CD4-positive, alpha-beta T cell treated with Interleukin-2 at 100 ng/mL for 4 hours (primary cell): ENCODE data around the gene SRXN1.
"Not testable (repeated sequence)": the region's sequence is repeated elsewhere in the genome, so short reads cannot be mapped to it uniquely, and the experiment has no call there.

Experiments used
- DNase-seq: peaks from one replicate; pipeline ENCODE4 v3.0.0-alpha.2; 2020; ENCODE audit warnings: low spot score

The SRXN1 gene

GRCh38 chr20:655726-656624 is 3.0 kb upstream of the SRXN1 start:
- no peak for DNase-seq

- no peak for DNase-seq
Measured at GRCh38 chr20:654417-654750, 1.4 kb upstream of the SRXN1 start.

GRCh38 chr20:653590-654416 is 803 bp upstream of the SRXN1 start:
- DNase-seq: no peak

- DNase-seq: no peak
Measured at GRCh38 chr20:652615-653109, 338 bp downstream of the SRXN1 start.

- no peak for DNase-seq
Measured at GRCh38 chr20:651713-652614, 1.0 kb downstream of the SRXN1 start.

GRCh38 chr20:650954-651353 is 2.0 kb downstream of the SRXN1 start:
- DNase-seq: no peak

- DNase-seq: no peak
Measured at GRCh38 chr20:650281-650680, 2.7 kb downstream of the SRXN1 start.

GRCh38 chr20:647479-648019 is 5.5 kb downstream of the SRXN1 start:
- DNase-seq: no peak

GRCh38 chr20:646868-647233 is 6.1 kb downstream of the SRXN1 start:
- DNase-seq: no peak

- DNase-seq: no peak
Measured at GRCh38 chr20:646107-646867, 6.7 kb downstream of the SRXN1 start.

- DNase-seq: peak; percentile 65
Measured at GRCh38 chr20:645318-646106, 7.5 kb downstream of the SRXN1 start.

- no peak for DNase-seq
Measured at GRCh38 chr20:644692-645317, 8.2 kb downstream of the SRXN1 start.

GRCh38 chr20:642398-643174 is 10.4 kb downstream of the SRXN1 start:
- no peak for DNase-seq

GRCh38 chr20:642013-642397 is 11.0 kb downstream of the SRXN1 start:
- DNase-seq: not testable (repeated sequence)

- no peak for DNase-seq
Measured at GRCh38 chr20:641516-641875, 11.5 kb downstream of the SRXN1 start.

GRCh38 chr20:640674-641515 is 12.1 kb downstream of the SRXN1 start:
- DNase-seq: no peak

- no peak for DNase-seq
Measured at GRCh38 chr20:638579-638978, 14.4 kb downstream of the SRXN1 start.

- no peak for DNase-seq
Measured at GRCh38 chr20:637559-637958, 15.4 kb downstream of the SRXN1 start.
